AG10803 (cell line): ENCODE data around the gene WWTR1.

Experiments used
- DNase-seq: peaks from one replicate; pipeline ENCODE4 v3.0.0; 2010; ENCODE audit warnings: low read depth
- H3K4me3 ChIP-seq: 2 replicates; pipeline ENCODE4 v1.5.1; 2011; ENCODE audit warnings: mild to moderate bottlenecking, low read length, control low read depth
- TF ChIP-seq, protein P1 (sequence below): conservative IDR thresholded peaks from 2 replicates; pipeline ENCODE4 v1.5.1; 2011; ENCODE audit warnings: mild to moderate bottlenecking, low read length, control low read depth, inconsistent platforms

The WWTR1 gene

DNA sequence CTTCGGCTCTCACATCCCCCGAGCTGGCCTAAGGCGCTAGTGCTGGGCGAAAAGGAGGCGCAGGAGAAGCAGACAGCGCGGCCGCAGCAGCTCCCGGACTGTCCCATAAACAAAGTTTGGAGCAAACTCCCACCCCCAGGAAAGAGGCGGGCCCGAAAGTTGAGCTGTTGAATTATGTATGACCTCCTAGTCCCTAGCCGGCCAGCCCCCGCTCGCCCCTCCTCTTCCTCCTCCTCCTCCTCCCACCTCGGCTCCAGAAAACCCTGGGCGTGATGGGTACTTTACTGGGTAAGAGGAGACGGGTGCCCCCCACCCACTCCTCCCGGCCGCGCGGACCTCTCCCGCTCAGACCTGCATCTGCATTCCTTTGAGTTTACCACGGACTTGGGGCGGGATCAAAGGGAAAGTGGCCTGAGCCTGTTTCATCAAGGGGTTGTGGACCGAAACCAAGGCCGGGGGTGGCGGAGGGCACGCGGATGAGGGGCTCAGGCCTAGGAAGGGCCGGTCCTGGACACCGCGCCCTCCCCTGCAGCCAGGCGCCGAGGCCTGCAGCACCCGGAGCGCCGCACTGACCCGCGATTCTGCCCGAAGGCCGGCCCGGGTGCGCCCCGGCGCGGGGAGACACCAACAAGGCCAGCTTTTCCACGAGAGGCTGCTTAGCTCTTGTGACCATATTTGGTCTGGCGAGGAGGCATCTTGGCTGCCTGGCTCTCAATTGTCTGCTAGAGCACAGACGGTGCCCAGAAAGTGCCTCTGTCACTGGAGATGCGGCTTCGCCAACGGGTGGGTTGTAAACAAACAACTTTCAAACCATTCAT lies at the start of gene WWTR1:
Gene WWTR1, minus strand, starts transcription at position 100 of the 818 bp plus-strand sequence. CDS start 719 bp downstream, outside the sequence.
- peak; percentile 93 for DNase-seq
- TF ChIP-seq, protein P1, sequence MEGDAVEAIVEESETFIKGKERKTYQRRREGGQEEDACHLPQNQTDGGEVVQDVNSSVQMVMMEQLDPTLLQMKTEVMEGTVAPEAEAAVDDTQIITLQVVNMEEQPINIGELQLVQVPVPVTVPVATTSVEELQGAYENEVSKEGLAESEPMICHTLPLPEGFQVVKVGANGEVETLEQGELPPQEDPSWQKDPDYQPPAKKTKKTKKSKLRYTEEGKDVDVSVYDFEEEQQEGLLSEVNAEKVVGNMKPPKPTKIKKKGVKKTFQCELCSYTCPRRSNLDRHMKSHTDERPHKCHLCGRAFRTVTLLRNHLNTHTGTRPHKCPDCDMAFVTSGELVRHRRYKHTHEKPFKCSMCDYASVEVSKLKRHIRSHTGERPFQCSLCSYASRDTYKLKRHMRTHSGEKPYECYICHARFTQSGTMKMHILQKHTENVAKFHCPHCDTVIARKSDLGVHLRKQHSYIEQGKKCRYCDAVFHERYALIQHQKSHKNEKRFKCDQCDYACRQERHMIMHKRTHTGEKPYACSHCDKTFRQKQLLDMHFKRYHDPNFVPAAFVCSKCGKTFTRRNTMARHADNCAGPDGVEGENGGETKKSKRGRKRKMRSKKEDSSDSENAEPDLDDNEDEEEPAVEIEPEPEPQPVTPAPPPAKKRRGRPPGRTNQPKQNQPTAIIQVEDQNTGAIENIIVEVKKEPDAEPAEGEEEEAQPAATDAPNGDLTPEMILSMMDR: peak; percentile 24; the same call in 1 of the 2 replicates
- peak within 1 kb of the TSS; percentile 89 for H3K4me3 ChIP-seq

DNA sequence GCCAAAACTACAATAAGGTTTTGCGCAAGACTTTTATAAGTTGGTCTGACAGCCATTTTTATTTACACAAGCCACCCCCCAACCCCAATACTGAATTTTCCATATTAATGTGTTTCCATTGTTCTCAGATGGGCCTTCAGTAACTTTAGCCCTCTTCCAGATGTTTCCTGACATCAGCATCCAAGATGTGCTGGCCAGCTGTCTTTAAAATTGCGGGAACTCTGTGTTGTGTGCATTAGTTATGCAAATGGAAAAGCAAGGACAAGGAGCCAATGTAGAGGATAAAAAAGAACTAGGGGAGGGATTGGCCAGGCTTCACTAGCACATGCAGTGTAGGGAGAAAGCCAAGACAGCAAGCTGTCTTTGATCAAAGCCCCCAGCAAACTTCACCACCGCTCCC lies 49.1 kb upstream of the WWTR1 start:
- TF ChIP-seq, protein P1: no peak
- peak; percentile 47 for DNase-seq
- H3K4me3 ChIP-seq: no peak overlapping the region

DNA sequence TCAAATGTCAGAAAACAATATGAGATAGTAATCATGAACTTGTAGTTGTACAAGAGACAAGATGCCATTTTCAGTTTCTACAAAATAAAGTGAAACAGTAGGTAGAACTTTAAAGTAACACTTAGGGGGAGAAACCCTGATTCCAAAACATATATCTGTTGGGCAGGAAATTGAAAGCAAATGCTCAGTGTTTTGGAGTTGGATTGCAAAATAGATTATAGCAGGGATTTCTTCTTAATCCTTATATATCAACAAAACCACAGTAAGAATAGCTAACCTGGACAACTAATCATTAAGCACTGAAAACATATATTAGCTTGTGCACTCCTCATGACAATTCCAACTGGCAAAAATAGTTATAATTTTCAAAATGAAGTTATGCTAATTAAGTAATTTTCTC lies 47.6 kb upstream of the WWTR1 start:
- H3K4me3 ChIP-seq: no peak overlapping the region
- TF ChIP-seq, protein P1: no peak
- DNase-seq: no peak

DNA sequence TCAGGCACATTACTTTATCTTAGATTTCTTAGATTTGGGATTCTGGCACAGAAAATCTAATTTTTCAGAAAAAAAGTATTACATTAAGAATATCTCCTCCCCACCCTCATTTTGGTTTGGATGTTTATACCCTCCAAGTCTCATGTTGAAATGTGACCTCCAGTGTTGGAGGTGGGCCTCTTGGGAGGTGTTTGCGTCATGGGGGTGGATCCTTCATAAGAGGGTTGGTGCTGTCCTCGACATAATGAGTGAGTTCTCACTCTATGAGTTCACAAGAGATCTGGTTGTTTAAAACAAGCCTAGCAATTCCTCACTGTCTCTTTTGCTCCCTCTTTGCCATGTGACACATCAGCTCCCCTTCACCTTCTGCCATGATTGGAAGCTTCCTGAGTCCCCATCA lies 45.6 kb upstream of the WWTR1 start:
- no peak overlapping the region for H3K4me3 ChIP-seq
- peak; percentile 94 for DNase-seq
- TF ChIP-seq, protein P1: no peak

DNA sequence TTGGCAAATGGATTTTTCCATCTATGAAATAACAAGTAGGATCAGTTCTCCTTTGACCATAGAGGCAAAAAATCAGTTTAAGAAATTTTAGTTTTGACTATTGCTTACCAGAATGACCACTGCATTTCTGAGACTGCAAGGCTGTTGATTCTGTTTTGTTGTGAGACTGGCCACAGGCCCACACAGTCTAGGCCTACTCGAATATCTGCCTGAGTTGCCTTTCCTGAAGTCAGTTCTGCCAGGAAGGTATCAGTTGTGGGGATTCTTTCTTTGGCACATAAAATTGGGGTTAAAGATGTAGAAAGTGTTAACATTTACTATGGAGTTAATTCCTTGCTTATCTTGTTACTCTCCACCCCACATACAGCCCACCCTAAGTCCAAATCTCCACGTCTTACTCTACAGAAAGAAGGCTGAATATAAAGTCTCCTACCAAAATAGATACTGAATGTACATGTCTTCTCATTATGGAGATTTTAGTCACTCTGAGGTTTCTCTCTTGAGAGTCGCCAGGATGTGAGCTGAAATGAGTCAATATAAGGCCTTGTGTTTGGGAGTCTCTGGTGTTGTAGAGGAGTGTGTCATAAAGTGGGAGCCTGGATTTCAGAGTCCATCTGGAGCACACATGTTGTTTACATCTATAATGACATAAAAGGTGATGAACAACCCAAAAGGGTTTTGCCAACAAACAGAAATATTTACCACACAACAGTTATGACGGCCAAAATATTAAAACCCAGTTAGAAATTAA lies 45.0 kb upstream of the WWTR1 start:
- DNase-seq: peak; percentile 99
- TF ChIP-seq, protein P1: no peak
- peak overlapping the region; percentile 11; the same call in 1 of the 2 replicates for H3K4me3 ChIP-seq

DNA sequence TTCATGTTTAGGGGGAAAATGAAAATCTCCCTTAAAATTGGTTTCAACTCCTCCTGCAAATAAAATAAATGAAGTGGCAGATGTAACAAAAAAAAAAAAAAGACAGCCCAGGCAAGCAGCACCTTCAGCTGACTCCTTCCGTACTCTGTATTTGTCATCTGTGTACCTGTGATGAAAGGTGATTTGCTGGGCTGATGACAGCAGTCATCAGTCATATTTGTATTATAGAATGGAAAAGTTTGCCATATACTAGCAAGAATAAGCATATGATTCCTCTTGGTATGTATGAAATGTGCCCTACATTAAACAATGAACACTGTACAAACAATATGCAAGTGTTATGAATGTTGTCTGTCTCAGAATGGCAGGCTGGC lies 44.1 kb upstream of the WWTR1 start:
- TF ChIP-seq, protein P1: no peak
- no peak for DNase-seq
- H3K4me3 ChIP-seq: no peak overlapping the region
